GM20431 (cell line): ENCODE data around the gene MYO15B.

Source experiments
- in situ Hi-C: fragments of 300-500 bp; cut with MseI, MboI; formaldehyde crosslinking; loops from one replicate; pipeline ENCODE4 v1.15.0; 2020; ENCODE audit warnings: low sequenced_read_pairs; ENCODE audit not compliant: unreplicated experiment

The MYO15B gene

GRCh38 chr17:75587675-75588595 is at the start of gene MYO15B:
Gene MYO15B, plus strand, starts transcription at chr17:75587800. Its CDS starts 258 bp downstream, at chr17:75588058.
- in situ Hi-C loops = no loop called here

- in situ Hi-C loops = no loop called here
These were observed 47.5 kb upstream of the MYO15B start for GRCh38 chr17:75539967-75540729.

DNA sequence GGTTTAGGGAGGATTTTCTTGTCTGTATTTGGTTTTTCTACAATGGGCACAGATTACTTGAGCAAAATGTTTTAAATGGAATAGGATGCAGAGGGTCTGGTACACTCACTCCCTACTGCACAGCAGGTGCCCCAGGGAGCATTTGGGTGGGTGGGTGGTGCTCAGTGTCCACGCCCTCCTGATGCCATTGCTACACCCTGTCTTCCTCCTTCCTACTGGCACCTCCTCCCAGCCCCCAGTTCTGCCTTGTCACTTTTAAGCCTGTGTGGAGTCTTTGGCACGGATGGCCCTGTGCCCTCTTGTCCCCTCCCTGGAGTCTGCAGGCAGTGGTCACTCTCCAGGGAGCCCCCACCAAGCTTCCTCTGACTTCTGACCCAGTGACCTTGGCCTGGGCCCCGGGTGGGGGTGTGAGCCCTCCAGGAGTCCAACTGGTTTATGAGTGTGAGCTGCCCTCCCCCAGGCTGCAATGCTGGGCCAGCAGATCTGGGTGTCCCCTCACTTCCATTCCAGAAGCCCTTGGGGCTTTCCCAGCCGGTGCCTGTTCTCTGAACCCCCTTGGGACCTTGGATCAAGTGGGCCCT is 46.6 kb upstream of the MYO15B start:
- in situ Hi-C loops = no loop called here

- in situ Hi-C loops = no loop called here
These were observed 45.4 kb upstream of the MYO15B start for GRCh38 chr17:75542229-75542628.

DNA sequence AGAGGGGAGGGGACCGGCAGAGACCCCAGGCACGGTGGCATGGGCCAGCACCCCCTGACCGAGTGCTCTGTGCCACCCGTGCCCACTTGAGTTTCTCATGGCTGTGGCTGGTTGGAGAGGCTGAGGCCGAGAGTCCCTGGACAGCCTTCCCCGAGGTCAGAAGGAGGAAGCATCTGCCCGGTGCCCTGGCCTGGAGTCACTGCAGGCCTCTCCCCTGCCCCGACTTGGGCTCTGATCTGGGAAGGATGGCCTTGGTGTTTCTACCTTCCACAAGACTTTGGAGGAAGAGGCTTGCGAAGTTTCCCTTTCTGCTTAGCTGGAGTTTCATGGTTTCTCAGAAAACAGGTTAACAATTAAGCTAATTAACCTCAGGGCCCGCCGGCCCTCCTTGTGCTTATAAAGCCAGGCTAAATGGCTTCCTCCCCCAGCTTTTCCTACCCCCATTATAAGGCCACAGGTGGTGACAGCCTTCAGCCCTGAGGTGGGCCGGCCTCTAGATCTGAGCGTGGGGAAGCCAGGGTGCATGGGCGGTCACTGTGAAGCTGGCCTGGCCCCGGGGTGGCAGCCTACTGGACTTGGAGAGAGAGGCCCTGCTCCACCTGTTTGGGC is 44.8 kb upstream of the MYO15B start:
- in situ Hi-C loops = no loop called here

- in situ Hi-C loops = no loop called here
These were observed 43.4 kb upstream of the MYO15B start for GRCh38 chr17:75544250-75544649.

GRCh38 chr17:75546181-75546580 is 41.4 kb upstream of the MYO15B start:
- in situ Hi-C loops = no loop called here

GRCh38 chr17:75547091-75547490 is 40.5 kb upstream of the MYO15B start:
- in situ Hi-C loops = no loop called here

GRCh38 chr17:75548813-75549212 is 38.8 kb upstream of the MYO15B start:
- in situ Hi-C loops = no loop called here

DNA sequence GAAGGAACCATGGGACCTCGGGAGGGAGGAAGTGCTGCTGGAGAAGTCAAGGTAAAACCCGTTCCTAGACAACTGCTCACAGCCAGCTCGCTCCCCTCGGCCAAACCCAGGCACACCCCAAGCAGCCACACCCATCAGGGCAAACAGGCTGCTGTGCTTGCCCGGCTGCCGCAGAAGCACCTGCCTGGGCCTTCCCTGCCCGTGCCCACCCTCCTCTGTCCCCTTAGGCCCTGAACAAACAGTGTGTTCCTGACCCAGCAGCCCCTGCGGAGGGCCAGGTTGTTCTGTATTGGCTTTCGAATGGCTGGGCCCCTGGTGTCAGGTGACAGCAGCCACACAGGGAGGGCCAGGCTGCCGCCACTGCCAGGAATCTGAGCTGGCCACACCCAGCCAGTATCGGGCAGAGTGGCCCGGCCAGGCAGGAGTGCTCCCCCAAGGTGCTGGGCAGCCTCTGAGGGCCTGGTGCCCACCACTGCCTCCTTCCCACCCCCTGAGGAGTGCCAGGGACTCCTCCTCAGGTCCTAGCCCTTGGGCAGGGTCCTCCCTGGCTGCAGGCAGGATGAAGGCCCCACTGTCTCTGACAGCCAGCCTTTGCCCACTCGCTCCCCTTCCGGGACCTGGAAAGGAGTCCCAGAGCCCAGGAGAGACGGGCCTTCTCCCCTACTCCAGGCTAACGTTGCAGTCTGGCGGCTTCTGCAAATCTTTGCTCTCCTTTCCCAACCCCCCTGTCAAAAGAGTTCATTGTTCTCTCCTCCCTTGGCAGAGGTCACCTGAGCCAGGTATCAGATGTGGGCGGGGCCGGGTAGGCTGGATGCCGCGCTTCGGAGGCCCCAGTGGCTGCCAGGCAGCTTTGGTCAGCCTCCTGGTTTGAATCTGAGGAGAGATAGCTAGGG is 38.1 kb upstream of the MYO15B start:
- in situ Hi-C loops = no loop called here

DNA sequence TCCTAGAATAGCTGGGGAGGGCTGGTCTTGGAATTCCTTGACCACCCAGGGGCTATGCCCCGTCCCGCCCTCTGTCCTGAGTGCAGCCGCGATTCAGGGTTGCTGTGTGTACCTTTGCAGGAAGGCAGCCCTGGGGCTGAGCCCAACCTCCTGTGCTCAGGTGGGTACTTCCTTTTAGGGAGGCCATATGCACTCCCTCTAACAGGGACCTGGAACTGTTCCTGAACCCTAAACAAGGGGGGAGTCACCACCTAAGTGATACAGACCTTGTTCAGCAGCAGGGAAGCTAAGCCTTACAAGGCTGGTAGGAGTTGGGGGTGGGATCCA is 37.5 kb upstream of the MYO15B start:
- in situ Hi-C loops = no loop called here

GRCh38 chr17:75551266-75551665 is 36.3 kb upstream of the MYO15B start:
- in situ Hi-C loops = no loop called here

DNA sequence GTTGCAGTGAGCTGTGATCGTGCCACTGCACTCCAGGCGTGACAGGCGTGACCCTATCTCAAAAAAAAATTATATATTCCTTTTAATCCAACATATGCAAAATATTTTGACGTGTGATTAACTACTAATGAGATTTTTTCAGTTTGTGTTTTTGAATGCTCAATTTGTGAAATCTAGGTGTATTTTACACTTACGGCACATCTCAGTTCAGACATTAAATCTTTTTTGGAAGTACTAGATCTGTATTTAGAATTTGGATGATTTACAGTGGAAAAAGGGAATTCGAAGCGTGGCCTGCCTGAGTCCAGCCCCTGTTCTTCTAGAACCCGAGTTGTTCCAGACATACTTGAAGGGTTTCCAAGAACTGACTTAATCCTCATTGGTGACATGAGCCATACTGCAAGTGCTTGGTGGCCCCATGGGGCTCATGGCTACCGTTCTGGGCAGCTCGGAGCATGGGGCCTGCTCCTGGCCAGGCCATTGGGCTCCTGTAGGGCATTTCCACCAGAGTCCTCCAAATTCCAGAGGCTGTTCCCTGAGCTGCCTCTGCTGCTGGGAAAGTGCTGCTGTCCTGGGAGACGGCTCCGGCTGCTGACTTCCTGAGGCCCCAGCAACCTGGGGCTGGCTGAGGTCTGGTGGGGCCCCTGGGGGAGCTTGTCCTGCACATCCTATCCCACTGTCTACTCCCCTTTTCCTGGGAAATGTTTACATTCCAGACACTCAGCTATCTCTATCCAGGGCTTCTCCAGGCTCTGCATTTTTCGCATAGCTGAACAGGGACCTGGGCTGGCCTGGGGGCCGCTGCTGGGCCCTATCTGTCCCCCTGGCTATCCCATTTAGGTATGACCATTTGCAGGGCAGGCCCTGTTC is 34.9 kb upstream of the MYO15B start:
- in situ Hi-C loops = no loop called here

GRCh38 chr17:75553295-75554110 is 34.1 kb upstream of the MYO15B start:
- in situ Hi-C loops = no loop called here

DNA sequence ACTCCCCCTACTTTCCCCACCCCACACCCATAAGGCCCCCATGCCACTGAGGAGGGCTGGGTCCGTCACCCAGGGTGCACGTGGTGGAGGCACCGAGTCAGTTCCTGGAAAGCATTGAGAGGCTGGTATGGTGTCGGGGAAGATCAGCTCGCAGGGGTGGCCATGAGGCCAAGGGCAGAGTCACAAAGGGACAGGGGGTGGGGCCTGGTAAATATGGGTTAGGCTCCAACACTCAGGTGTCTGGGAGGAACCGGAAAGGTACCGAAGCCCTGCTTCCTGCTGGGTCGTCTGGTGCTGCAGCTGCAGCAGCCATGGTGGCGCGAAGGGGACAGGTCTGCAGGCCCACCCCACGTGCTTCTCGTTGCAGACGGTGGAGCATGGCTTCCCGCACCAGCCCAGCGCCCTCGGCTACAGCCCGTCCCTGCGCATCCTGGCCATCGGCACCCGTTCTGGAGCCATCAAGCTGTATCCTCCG is 31.9 kb upstream of the MYO15B start:
- in situ Hi-C loops = no loop called here

GRCh38 chr17:75557075-75557851 is 30.3 kb upstream of the MYO15B start:
- in situ Hi-C loops = no loop called here
